ENCODE results near the gene PANX2. TPM values are rescaled to one million over a fixed set of nuclear protein-coding genes. Genes with fewer than 3 reads are reported as not detected.

PANX2 gene
- total RNA-seq, 1 donor from 2014 or later = 0.36 TPM

DNA sequence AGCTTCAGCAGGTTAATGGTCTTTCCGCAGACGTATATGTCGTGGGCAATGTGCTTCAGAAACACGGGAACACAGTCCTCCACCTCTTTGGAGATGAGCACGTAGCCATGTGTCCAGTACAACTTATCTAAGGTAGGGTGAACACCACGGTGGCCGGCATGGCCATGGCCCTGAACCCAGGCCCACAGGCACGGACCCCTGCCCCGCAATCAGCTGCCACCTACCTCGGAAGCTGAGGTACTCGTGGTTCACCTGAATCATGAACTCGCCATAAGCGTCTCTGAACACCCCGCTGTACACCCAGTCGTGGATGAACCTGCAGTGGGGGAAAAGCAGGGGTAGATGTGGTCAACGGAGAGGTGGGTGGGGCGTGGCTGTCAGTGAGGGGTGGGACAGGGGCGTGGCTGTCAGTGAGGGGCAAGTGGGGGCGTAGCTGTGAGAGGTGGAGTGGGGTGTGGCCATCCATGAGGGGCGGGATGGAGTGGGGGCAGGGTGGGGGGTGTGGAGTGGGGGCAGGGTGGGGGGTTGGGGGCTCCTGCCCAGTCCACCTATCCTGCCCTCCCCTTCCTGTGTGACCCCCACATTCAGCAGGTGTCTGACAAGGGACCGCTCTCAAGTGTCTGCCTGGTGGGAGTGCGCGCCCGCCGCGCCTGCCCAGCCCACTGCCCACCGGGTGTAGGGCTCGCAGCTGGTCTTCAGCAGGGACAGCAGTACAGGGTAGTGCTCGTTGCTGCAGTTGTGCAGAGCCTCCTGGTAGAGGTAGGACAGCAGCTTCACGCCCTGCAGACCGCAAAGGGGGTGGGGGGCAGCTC lies 55.7 kb downstream of the PANX2 start:
- Mint-ChIP-seq H3K4me3 (no peak overlapping the region), H3K4me1 (ENCODE audit: low read depth) (no peaks in the 10 kb centered on the region), H3K27ac (no peak overlapping the region), H3K27me3 (ENCODE audit: insufficient read depth) (no peaks in the 10 kb centered on the region), H3K9me3 (no peaks in the 10 kb centered on the region), H3K36me3 (ENCODE audit: low read depth) (peaks cover 28% of the 10 kb centered on the region)
- DNase-seq (ENCODE audit: low spot score) = no peak
- intact Hi-C loops (cut with micrococcal nuclease) = no loop called here

- intact Hi-C loops (cut with micrococcal nuclease) = no loop called here
- DNase-seq (ENCODE audit: low spot score) = no peak
- Mint-ChIP-seq H3K36me3 (ENCODE audit: low read depth) (peaks cover 28% of the 10 kb centered on the region), H3K9me3 (no peaks in the 10 kb centered on the region), H3K4me3 (no peak overlapping the region), H3K27ac (no peak overlapping the region), H3K4me1 (ENCODE audit: low read depth) (no peaks in the 10 kb centered on the region), H3K27me3 (ENCODE audit: insufficient read depth) (no peaks in the 10 kb centered on the region)
Measured at GRCh38 chr22:50226875-50227165, 56.3 kb downstream of the PANX2 start.

DNA sequence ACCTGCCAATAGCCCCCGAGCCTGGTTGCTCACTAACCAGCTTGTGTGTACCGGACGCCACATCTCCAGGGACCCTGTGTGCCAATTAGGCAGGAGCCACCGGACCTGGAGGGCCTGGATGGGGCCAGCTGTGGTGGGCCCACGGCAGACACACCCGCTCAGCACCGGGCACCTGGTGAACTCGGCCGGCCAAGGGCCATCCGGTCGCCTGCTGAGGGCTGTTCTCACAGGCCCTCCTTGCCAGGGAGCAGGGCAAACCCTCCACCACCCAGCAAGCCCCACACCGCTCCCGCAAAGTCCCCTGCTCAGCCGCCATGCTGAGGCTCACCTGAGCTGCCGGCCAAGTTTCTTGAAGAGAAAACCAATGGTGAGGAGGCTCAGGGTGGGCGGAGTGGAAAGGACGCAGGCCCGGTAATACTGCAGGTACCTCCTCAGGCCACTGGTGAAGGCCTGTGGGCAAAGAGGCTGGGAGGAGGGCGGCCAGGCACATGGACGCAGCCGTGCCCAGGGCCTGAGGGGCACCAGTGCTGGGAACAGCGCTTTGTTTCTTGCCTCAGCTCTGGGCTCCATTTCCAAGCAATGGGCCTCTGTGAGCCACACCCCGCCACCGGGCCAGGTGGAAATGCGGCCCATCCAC lies 57.2 kb downstream of the PANX2 start:
- Mint-ChIP-seq H3K27ac (no peak overlapping the region), H3K4me3 (no peak overlapping the region), H3K9me3 (no peaks in the 10 kb centered on the region), H3K27me3 (ENCODE audit: insufficient read depth) (no peaks in the 10 kb centered on the region), H3K4me1 (ENCODE audit: low read depth) (no peaks in the 10 kb centered on the region), H3K36me3 (ENCODE audit: low read depth) (peaks cover 26% of the 10 kb centered on the region)
- intact Hi-C loops (cut with micrococcal nuclease) = no loop called here
- DNase-seq (ENCODE audit: low spot score) = no peak

- H3K4me1 Mint-ChIP-seq (ENCODE audit: low read depth) = no peaks in the 10 kb centered on the region
- H3K9me3 Mint-ChIP-seq = no peaks in the 10 kb centered on the region
- H3K27me3 Mint-ChIP-seq (ENCODE audit: insufficient read depth) = no peaks in the 10 kb centered on the region
- H3K4me3 Mint-ChIP-seq = no peak overlapping the region
- intact Hi-C loops (cut with micrococcal nuclease) = no loop called here
- H3K36me3 Mint-ChIP-seq (ENCODE audit: low read depth) = peaks cover 21% of the 10 kb centered on the region
- H3K27ac Mint-ChIP-seq = no peak overlapping the region
- no peak for DNase-seq (ENCODE audit: low spot score)
Measured at GRCh38 chr22:50228366-50228765, 57.8 kb downstream of the PANX2 start.

DNA sequence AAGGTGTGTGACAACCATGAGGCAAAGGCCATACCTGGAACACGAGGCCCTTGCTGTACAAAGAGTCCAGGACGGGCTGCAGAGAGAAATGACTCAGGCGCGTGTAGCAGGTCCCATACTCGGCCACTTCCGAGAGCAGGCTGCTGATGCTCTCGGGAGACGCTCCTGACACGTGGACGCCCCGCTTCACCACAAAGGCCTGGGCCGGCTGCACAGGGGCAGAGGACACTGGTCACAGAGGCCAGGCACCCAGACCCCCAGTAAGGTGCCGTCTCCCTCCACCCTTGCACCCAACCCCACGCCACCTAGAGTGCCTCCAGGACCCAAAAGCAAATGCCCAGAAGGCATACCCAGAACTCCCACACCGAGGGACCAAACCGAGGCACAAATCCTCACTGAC lies 58.8 kb downstream of the PANX2 start:
- Mint-ChIP-seq H3K4me3 (no peak overlapping the region), H3K27ac (no peak overlapping the region), H3K36me3 (ENCODE audit: low read depth) (peaks cover 20% of the 10 kb centered on the region)

More for the DNA sequence above, 58.8 kb downstream of the PANX2 start:
- no peak for DNase-seq (ENCODE audit: low spot score)
- Mint-ChIP-seq H3K27me3 (ENCODE audit: insufficient read depth) (no peaks in the 10 kb centered on the region), H3K9me3 (no peaks in the 10 kb centered on the region), H3K4me1 (ENCODE audit: low read depth) (no peaks in the 10 kb centered on the region)
- intact Hi-C loops (cut with micrococcal nuclease) = no loop called here

Other genes with a start within 250 kb of the PANX2 start
- gene PIM3, start 210.0 kb upstream of the PANX2 start, total RNA-seq = 290 and 291 TPM in 2 replicates
- gene IL17REL, start 158.0 kb upstream of the PANX2 start, total RNA-seq = 0.05 TPM in 1 of 2 replicates, not detected in the other
- not detected in 2 replicates for gene TTLL8, start 112.4 kb upstream of the PANX2 start, total RNA-seq
- not detected in 2 replicates for gene MLC1, start 85.3 kb upstream of the PANX2 start, total RNA-seq
- gene MOV10L1, start 80.7 kb upstream of the PANX2 start, total RNA-seq = not detected in 2 replicates
- 94.1 and 96.8 TPM in 2 replicates for gene TRABD, start 15.2 kb downstream of the PANX2 start, total RNA-seq
- 23.7 and 25.9 TPM in 2 replicates for gene SELENOO, start 30.3 kb downstream of the PANX2 start, total RNA-seq
- gene TUBGCP6, start 74.3 kb downstream of the PANX2 start, total RNA-seq = 52.1 and 54.6 TPM in 2 replicates
- gene HDAC10, start 80.5 kb downstream of the PANX2 start, total RNA-seq = 67.4 and 68.1 TPM in 2 replicates
- 15.1 and 19.0 TPM in 2 replicates for gene MAPK12, start 91.0 kb downstream of the PANX2 start, total RNA-seq
- 24.6 and 28.9 TPM in 2 replicates for gene MAPK11, start 99.6 kb downstream of the PANX2 start, total RNA-seq
- gene PLXNB2, start 136.9 kb downstream of the PANX2 start, total RNA-seq = 8.9 and 10.2 TPM in 2 replicates
- gene DENND6B, start 156.3 kb downstream of the PANX2 start, total RNA-seq = 1.7 and 2.2 TPM in 2 replicates
- gene PPP6R2, start 172.6 kb downstream of the PANX2 start, total RNA-seq = 46.0 and 48.5 TPM in 2 replicates

Data from activated T-helper 1 cell treated with anti-CD3 and anti-CD28 coated beads, Interleukin-12 subunit alpha, Interleukin-12 subunit beta, Interleukin-2, Interleukin-4 antibody, amounts not matched to agents 30 ng/mL and 10 ng/mL and 1 ng/mL, durations not matched to agents 14 hours and 24 hours and 36 hours (primary cell).